ENCODE results near the gene RPL10.

GRCh38 chrX:154376774-154377173 lies 21.4 kb upstream of the RPL10 start:
- TF ChIP-seq POLR2A (IDR thresholded peaks at IDR 0.05) = no peak
- TF ChIP-seq CTCF (IDR thresholded peaks at IDR 0.05) = no peak

All from right lobe of liver (tissue), 4 donors.